ENCODE measurements around the gene ZMAT5.

ZMAT5 gene

DNA sequence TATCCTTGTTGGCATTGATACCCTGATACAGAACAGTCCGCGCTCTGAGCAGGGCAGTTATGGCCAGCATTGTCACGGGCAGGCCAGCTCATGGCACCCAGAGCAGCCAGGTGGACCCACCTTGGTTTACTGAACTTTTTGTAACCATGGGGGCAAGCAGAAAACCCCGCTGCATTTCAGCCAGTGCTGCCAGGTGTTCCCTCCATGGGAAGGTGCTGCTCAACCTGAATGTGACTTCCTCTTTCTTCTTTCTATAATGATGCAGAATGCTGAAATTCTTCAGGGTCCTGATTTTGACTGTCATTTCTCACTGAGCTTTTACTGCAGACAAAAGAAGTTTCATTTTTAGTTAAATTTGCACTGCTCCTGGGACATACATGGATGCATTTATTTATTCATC, 82.6 kb downstream of the ZMAT5 start:
- Histone ChIP-seq H3K9ac (no peak overlapping the region), H2AFZ (no peak overlapping the region), H3K4me1 (peaks cover 5% of the 10 kb centered on the region), H3K27me3 (ENCODE audit: control insufficient read depth, insufficient read depth, low read length) (no peaks in the 10 kb centered on the region), H3K4me2 (ENCODE audit: low read length) (no peak overlapping the region), H3K9me3 (ENCODE audit: control insufficient read depth, low read length) (no peaks in the 10 kb centered on the region), H3K27ac (no peak overlapping the region), H3K4me3 (ENCODE audit: low read depth, low read length) (no peak overlapping the region), H3K79me2 (no peaks in the 10 kb centered on the region), H3K36me3 (ENCODE audit: control insufficient read depth, insufficient read depth, low read length) (no peaks in the 10 kb centered on the region)
- TF ChIP-seq, protein P1, sequence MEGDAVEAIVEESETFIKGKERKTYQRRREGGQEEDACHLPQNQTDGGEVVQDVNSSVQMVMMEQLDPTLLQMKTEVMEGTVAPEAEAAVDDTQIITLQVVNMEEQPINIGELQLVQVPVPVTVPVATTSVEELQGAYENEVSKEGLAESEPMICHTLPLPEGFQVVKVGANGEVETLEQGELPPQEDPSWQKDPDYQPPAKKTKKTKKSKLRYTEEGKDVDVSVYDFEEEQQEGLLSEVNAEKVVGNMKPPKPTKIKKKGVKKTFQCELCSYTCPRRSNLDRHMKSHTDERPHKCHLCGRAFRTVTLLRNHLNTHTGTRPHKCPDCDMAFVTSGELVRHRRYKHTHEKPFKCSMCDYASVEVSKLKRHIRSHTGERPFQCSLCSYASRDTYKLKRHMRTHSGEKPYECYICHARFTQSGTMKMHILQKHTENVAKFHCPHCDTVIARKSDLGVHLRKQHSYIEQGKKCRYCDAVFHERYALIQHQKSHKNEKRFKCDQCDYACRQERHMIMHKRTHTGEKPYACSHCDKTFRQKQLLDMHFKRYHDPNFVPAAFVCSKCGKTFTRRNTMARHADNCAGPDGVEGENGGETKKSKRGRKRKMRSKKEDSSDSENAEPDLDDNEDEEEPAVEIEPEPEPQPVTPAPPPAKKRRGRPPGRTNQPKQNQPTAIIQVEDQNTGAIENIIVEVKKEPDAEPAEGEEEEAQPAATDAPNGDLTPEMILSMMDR (IDR thresholded peaks at IDR 0.05) = no peak

DNA sequence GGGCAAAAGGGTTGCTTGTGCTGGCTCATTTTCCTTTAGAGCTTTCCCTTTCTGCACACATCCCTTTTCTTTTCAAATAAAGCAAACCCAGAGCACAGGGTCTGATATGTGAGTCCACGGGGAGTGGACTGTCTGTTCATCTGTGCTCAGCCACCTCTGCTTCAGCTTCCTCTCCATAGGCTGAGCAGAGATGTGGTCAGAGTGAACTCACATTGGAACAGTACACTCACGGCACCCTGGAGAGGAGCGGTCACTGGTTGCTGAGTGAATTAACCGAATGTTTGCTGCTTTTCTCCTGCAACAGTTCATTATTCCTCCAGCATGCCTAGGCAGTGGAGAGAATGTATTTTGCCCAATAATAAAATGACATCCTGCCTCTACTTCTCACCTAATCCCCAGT, 83.3 kb downstream of the ZMAT5 start:
- Histone ChIP-seq H3K27me3 (ENCODE audit: control insufficient read depth, insufficient read depth, low read length) (no peaks in the 10 kb centered on the region), H3K4me1 (peaks cover 3% of the 10 kb centered on the region), H3K4me2 (ENCODE audit: low read length) (no peak overlapping the region), H3K36me3 (ENCODE audit: control insufficient read depth, insufficient read depth, low read length) (no peaks in the 10 kb centered on the region), H3K27ac (no peak overlapping the region), H3K9me3 (ENCODE audit: control insufficient read depth, low read length) (no peaks in the 10 kb centered on the region), H3K4me3 (ENCODE audit: low read depth, low read length) (no peak overlapping the region), H2AFZ (no peak overlapping the region), H3K79me2 (no peaks in the 10 kb centered on the region), H3K9ac (no peak overlapping the region)
- TF ChIP-seq, protein P1 (IDR thresholded peaks at IDR 0.05) = no peak

All from parathyroid adenoma (tissue), 2 donors.